ENCODE results near the gene ZFYVE16.
A peak's percentile ranks its signal among the peaks of the same experiment; 100 is the strongest.
"Not testable (repeated sequence)": the region's sequence is repeated elsewhere in the genome, so short reads cannot be mapped to it uniquely, and the experiment has no call there.

ZFYVE16 gene

GRCh38 chr5:80474929-80475328 is 67.1 kb downstream of the ZFYVE16 start:
- TF ChIP-seq POLR2A (IDR thresholded peaks at IDR 0.05; ENCODE audit: low read depth, low read length) (no peak), POLR2AphosphoS5 (IDR thresholded peaks at IDR 0.05; ENCODE audit: low read depth, low read length) (no peak), TAF1 (IDR thresholded peaks at IDR 0.05; ENCODE audit: borderline replicate concordance, low read depth, low read length) (no peak)
- no peak for FAIRE-seq
- no peak for DNase-seq (ENCODE audit: insufficient read length)

GRCh38 chr5:80479713-80480112 is 71.8 kb downstream of the ZFYVE16 start:
- no peak for FAIRE-seq

GRCh38 chr5:80480354-80480753 is 72.5 kb downstream of the ZFYVE16 start:
- FAIRE-seq, result no peak

More at GRCh38 chr5:80479713-80480112, 71.8 kb downstream of the ZFYVE16 start:
- TF ChIP-seq TAF1 (IDR thresholded peaks at IDR 0.05; ENCODE audit: borderline replicate concordance, low read depth, low read length), result no peak
- no peak for TF ChIP-seq POLR2A (IDR thresholded peaks at IDR 0.05; ENCODE audit: low read depth, low read length)
- no peak for TF ChIP-seq POLR2AphosphoS5 (IDR thresholded peaks at IDR 0.05; ENCODE audit: low read depth, low read length)
- DNase-seq (ENCODE audit: insufficient read length), result no peak

GRCh38 chr5:80481019-80481893 is 73.4 kb downstream of the ZFYVE16 start:
- TF ChIP-seq POLR2AphosphoS5 (IDR thresholded peaks at IDR 0.05; ENCODE audit: low read depth, low read length) (no peak), POLR2A (IDR thresholded peaks at IDR 0.05; ENCODE audit: low read depth, low read length) (no peak), TAF1 (IDR thresholded peaks at IDR 0.05; ENCODE audit: borderline replicate concordance, low read depth, low read length) (no peak)
- FAIRE-seq, result peak; percentile 56
- DNase-seq (ENCODE audit: insufficient read length), result no peak

More at GRCh38 chr5:80480354-80480753, 72.5 kb downstream of the ZFYVE16 start:
- TF ChIP-seq TAF1 (IDR thresholded peaks at IDR 0.05; ENCODE audit: borderline replicate concordance, low read depth, low read length) (no peak), POLR2AphosphoS5 (IDR thresholded peaks at IDR 0.05; ENCODE audit: low read depth, low read length) (no peak), POLR2A (IDR thresholded peaks at IDR 0.05; ENCODE audit: low read depth, low read length) (no peak)
- no peak for DNase-seq (ENCODE audit: insufficient read length)

- DNase-seq (ENCODE audit: insufficient read length) (no peak), FAIRE-seq (no peak)
- TF ChIP-seq TAF1 (IDR thresholded peaks at IDR 0.05; ENCODE audit: borderline replicate concordance, low read depth, low read length), result no peak
- no peak for TF ChIP-seq POLR2A (IDR thresholded peaks at IDR 0.05; ENCODE audit: low read depth, low read length)
- no peak for TF ChIP-seq POLR2AphosphoS5 (IDR thresholded peaks at IDR 0.05; ENCODE audit: low read depth, low read length)
These were observed 74.7 kb downstream of the ZFYVE16 start for GRCh38 chr5:80482578-80482977.

GRCh38 chr5:80483636-80484232 is 75.9 kb downstream of the ZFYVE16 start:
- no peak for FAIRE-seq
- DNase-seq (ENCODE audit: insufficient read length), result no peak
- TF ChIP-seq TAF1 (IDR thresholded peaks at IDR 0.05; ENCODE audit: borderline replicate concordance, low read depth, low read length) (no peak), POLR2AphosphoS5 (IDR thresholded peaks at IDR 0.05; ENCODE audit: low read depth, low read length) (no peak), POLR2A (IDR thresholded peaks at IDR 0.05; ENCODE audit: low read depth, low read length) (no peak)

GRCh38 chr5:80487444-80487828 is 79.6 kb downstream of the ZFYVE16 start:
- TF ChIP-seq POLR2AphosphoS5 (IDR thresholded peaks at IDR 0.05; ENCODE audit: low read depth, low read length) (no peak), POLR2A (IDR thresholded peaks at IDR 0.05; ENCODE audit: low read depth, low read length) (no peak), TAF1 (IDR thresholded peaks at IDR 0.05; ENCODE audit: borderline replicate concordance, low read depth, low read length) (no peak)
- DNase-seq (ENCODE audit: insufficient read length), result no peak
- no peak for FAIRE-seq

- peak; percentile 56 for DNase-seq (ENCODE audit: insufficient read length)
- peak; percentile 70 for FAIRE-seq
- no peak for TF ChIP-seq TAF1 (IDR thresholded peaks at IDR 0.05; ENCODE audit: borderline replicate concordance, low read depth, low read length)
- no peak for TF ChIP-seq POLR2A (IDR thresholded peaks at IDR 0.05; ENCODE audit: low read depth, low read length)
- no peak for TF ChIP-seq POLR2AphosphoS5 (IDR thresholded peaks at IDR 0.05; ENCODE audit: low read depth, low read length)
These were observed 80.2 kb downstream of the ZFYVE16 start, which contains the start of gene FAM151B for GRCh38 chr5:80487829-80488721. Gene FAM151B, plus strand, starts transcription at chr5:80488100. Its CDS starts 24 bp downstream, at chr5:80488124.

GRCh38 chr5:80491296-80491695 is 83.4 kb downstream of the ZFYVE16 start:
- no peak for FAIRE-seq
- DNase-seq (ENCODE audit: insufficient read length), result no peak
- no peak for TF ChIP-seq POLR2AphosphoS5 (IDR thresholded peaks at IDR 0.05; ENCODE audit: low read depth, low read length)
- TF ChIP-seq POLR2A (IDR thresholded peaks at IDR 0.05; ENCODE audit: low read depth, low read length), result no peak
- no peak for TF ChIP-seq TAF1 (IDR thresholded peaks at IDR 0.05; ENCODE audit: borderline replicate concordance, low read depth, low read length)

- FAIRE-seq, result no peak
- no peak for DNase-seq (ENCODE audit: insufficient read length)
- no peak for TF ChIP-seq POLR2AphosphoS5 (IDR thresholded peaks at IDR 0.05; ENCODE audit: low read depth, low read length)
- no peak for TF ChIP-seq TAF1 (IDR thresholded peaks at IDR 0.05; ENCODE audit: borderline replicate concordance, low read depth, low read length)
- no peak for TF ChIP-seq POLR2A (IDR thresholded peaks at IDR 0.05; ENCODE audit: low read depth, low read length)
These were observed 84.9 kb downstream of the ZFYVE16 start for GRCh38 chr5:80492741-80493140.

- FAIRE-seq; DNase-seq (ENCODE audit: insufficient read length): not testable (repeated sequence)
These were observed 85.6 kb downstream of the ZFYVE16 start for GRCh38 chr5:80493443-80493842.
